ENCODE measurements around the gene MED7. TPM values are rescaled to one million over a fixed set of nuclear protein-coding genes. Genes with fewer than 3 reads are reported as not detected.

MED7 gene
- total RNA-seq, 1 experiment from 2014 or later: 17.3 TPM

- CTCF ChIA-PET: interaction anchor here (0.5 kb wide), 1 partner anchor 173 kb away, joined by 3 read pairs; no protein-coding TSS in a partner anchor
- peaks cover 4% of the 10 kb centered on the region for H3K9me3 Mint-ChIP-seq (ENCODE audit: unreplicated experiment)
Observed at GRCh38 chr5:157116483-157116954, 26.1 kb downstream of the MED7 start.

GRCh38 chr5:157115502-157115901, 27.2 kb downstream of the MED7 start:
- no peak overlapping the region for H3K4me3 ChIP-seq (ENCODE audit: low read depth, low read length)
- no peaks in the 10 kb centered on the region for H3K27me3 ChIP-seq (replicated peaks; ENCODE audit: control insufficient read depth, insufficient read depth, low read length)
- ChIA-PET POLR2A (no interaction called here), CTCF (no interaction called here)
- H3K36me3 Mint-ChIP-seq (ENCODE audit: insufficient read depth, unreplicated experiment): no peaks in the 10 kb centered on the region
- H3K4me1 ChIP-seq: no peaks in the 10 kb centered on the region
- BruUV-seq (replicated peaks): no TSS peak
- H3K27ac Mint-ChIP-seq (ENCODE audit: unreplicated experiment): no peak overlapping the region
- no peak overlapping the region for H3K4me3 Mint-ChIP-seq (ENCODE audit: unreplicated experiment)
- intact Hi-C loops (cut with micrococcal nuclease; ENCODE audit: unreplicated experiment): no loop called here
- no peaks in the 10 kb centered on the region for H3K9me3 Mint-ChIP-seq (ENCODE audit: unreplicated experiment)
- no peak for TF ChIP-seq CTCF (IDR thresholded peaks at IDR 0.05; ENCODE audit: insufficient read depth in 1 of 2, low read depth in 1 of 2, low read length in 1 of 2, severe bottlenecking in 1 of 2, unreplicated experiment in 1 of 2)
- peaks cover 7% of the 10 kb centered on the region for H3K4me1 Mint-ChIP-seq (ENCODE audit: low read depth, unreplicated experiment)
- H3K27me3 Mint-ChIP-seq (ENCODE audit: insufficient read depth, unreplicated experiment): no peaks in the 10 kb centered on the region
- no peak for DNase-seq
- no peaks in the 10 kb centered on the region for H3K36me3 ChIP-seq (ENCODE audit: control insufficient read depth, insufficient read depth, low read length)
- H3K9me3 ChIP-seq: no peaks in the 10 kb centered on the region

More at GRCh38 chr5:157116483-157116954, 26.1 kb downstream of the MED7 start:
- BruUV-seq (replicated peaks): no TSS peak
- no peak for DNase-seq
- no peak for TF ChIP-seq CTCF (IDR thresholded peaks at IDR 0.05; ENCODE audit: insufficient read depth in 1 of 2, low read depth in 1 of 2, low read length in 1 of 2, severe bottlenecking in 1 of 2, unreplicated experiment in 1 of 2)
- Mint-ChIP-seq H3K36me3 (ENCODE audit: insufficient read depth, unreplicated experiment) (no peaks in the 10 kb centered on the region), H3K27ac (ENCODE audit: unreplicated experiment) (no peak overlapping the region), H3K4me3 (ENCODE audit: unreplicated experiment) (no peak overlapping the region), H3K27me3 (ENCODE audit: insufficient read depth, unreplicated experiment) (no peaks in the 10 kb centered on the region), H3K4me1 (ENCODE audit: low read depth, unreplicated experiment) (peaks cover 7% of the 10 kb centered on the region)
- Histone ChIP-seq H3K36me3 (ENCODE audit: control insufficient read depth, insufficient read depth, low read length) (no peaks in the 10 kb centered on the region), H3K27me3 (replicated peaks; ENCODE audit: control insufficient read depth, insufficient read depth, low read length) (no peaks in the 10 kb centered on the region), H3K4me3 (ENCODE audit: low read depth, low read length) (no peak overlapping the region), H3K4me1 (no peaks in the 10 kb centered on the region), H3K9me3 (0 out of 2 replicates have a peak, but pooled peaks cover 2% of the 10 kb centered on the region)
- intact Hi-C loops (cut with micrococcal nuclease; ENCODE audit: unreplicated experiment): no loop called here
- POLR2A ChIA-PET: no interaction called here

GRCh38 chr5:157115012-157115411, 27.7 kb downstream of the MED7 start:
- Mint-ChIP-seq H3K9me3 (ENCODE audit: unreplicated experiment) (no peaks in the 10 kb centered on the region), H3K27ac (ENCODE audit: unreplicated experiment) (no peak overlapping the region), H3K27me3 (ENCODE audit: insufficient read depth, unreplicated experiment) (no peaks in the 10 kb centered on the region), H3K4me1 (ENCODE audit: low read depth, unreplicated experiment) (peaks cover 7% of the 10 kb centered on the region), H3K4me3 (ENCODE audit: unreplicated experiment) (no peak overlapping the region), H3K36me3 (ENCODE audit: insufficient read depth, unreplicated experiment) (no peaks in the 10 kb centered on the region)
- Histone ChIP-seq H3K36me3 (ENCODE audit: control insufficient read depth, insufficient read depth, low read length) (no peaks in the 10 kb centered on the region), H3K27me3 (replicated peaks; ENCODE audit: control insufficient read depth, insufficient read depth, low read length) (no peaks in the 10 kb centered on the region), H3K9me3 (no peaks in the 10 kb centered on the region), H3K4me1 (no peaks in the 10 kb centered on the region), H3K4me3 (ENCODE audit: low read depth, low read length) (no peak overlapping the region)
- intact Hi-C loops (cut with micrococcal nuclease; ENCODE audit: unreplicated experiment): no loop called here
- no peak for DNase-seq
- POLR2A ChIA-PET: no interaction called here
- CTCF ChIA-PET: no interaction called here
- BruUV-seq (replicated peaks): no TSS peak
- no peak for TF ChIP-seq CTCF (IDR thresholded peaks at IDR 0.05; ENCODE audit: insufficient read depth in 1 of 2, low read depth in 1 of 2, low read length in 1 of 2, severe bottlenecking in 1 of 2, unreplicated experiment in 1 of 2)
